Kidney epithelial cell (primary cell): ENCODE results near the gene C1orf116. TPM values are rescaled to one million over a fixed set of nuclear protein-coding genes. Genes with fewer than 3 reads are reported as not detected.

ENCODE experiments used
- DNase-seq: peaks from one replicate; pipeline ENCODE4 v3.0.0-alpha.2; 2010; ENCODE audit warnings: low read depth
- H3K27me3 ChIP-seq: 2 replicates; pipeline ENCODE4 v1.6.0; 2011; ENCODE audit warnings: low read length; ENCODE audit not compliant: control insufficient read depth, insufficient read depth
- H3K36me3 ChIP-seq: 2 replicates; pipeline ENCODE4 v1.5.1; 2011; ENCODE audit warnings: low read length; ENCODE audit not compliant: control insufficient read depth, insufficient read depth
- H3K4me3 ChIP-seq: 2 replicates; pipeline ENCODE4 v1.5.1; 2011; ENCODE audit warnings: low read depth, mild to moderate bottlenecking, control low read depth, low read length
- CTCF ChIP-seq: IDR thresholded peaks from 2 replicates; pipeline ENCODE4 v1.5.1; 2011; ENCODE audit warnings: mild to moderate bottlenecking, moderate library complexity, low read length, control low read depth, inconsistent platforms; ENCODE audit not compliant: insufficient read depth, poor library complexity, severe bottlenecking
- total RNA-seq: library from RNA; depleted of rRNA; stranded (reverse); fragments of >200 nt; gene quantifications from 2 replicates; pipeline ENCODE4 v1.2.3, GENCODE V29; 2015

C1orf116 gene
- total RNA-seq, 1 donor from 2014 or later = 34.1 TPM

GRCh38 chr1:207058878-207059867 is 26.6 kb upstream of the C1orf116 start:
- H3K4me3 ChIP-seq = no peak overlapping the region
- no peaks in the 10 kb centered on the region for H3K27me3 ChIP-seq
- peaks cover 2% of the 10 kb centered on the region for H3K36me3 ChIP-seq
- DNase-seq = no peak
- TF ChIP-seq CTCF = no peak

GRCh38 chr1:207058252-207058651 is 25.7 kb upstream of the C1orf116 start:
- Histone ChIP-seq H3K36me3 (peaks cover 2% of the 10 kb centered on the region), H3K4me3 (no peak overlapping the region), H3K27me3 (no peaks in the 10 kb centered on the region)
- no peak for DNase-seq
- TF ChIP-seq CTCF = no peak

- no peak for DNase-seq
- H3K36me3 ChIP-seq = no peaks in the 10 kb centered on the region
- no peak for TF ChIP-seq CTCF
- no peaks in the 10 kb centered on the region for H3K27me3 ChIP-seq
- no peak overlapping the region for H3K4me3 ChIP-seq
These were observed 24.1 kb upstream of the C1orf116 start for GRCh38 chr1:207056673-207057072.

GRCh38 chr1:207055386-207056001 is 22.9 kb upstream of the C1orf116 start:
- Histone ChIP-seq H3K27me3 (no peaks in the 10 kb centered on the region), H3K36me3 (no peaks in the 10 kb centered on the region), H3K4me3 (no peak overlapping the region)
- no peak for DNase-seq
- no peak for TF ChIP-seq CTCF

GRCh38 chr1:207054491-207054890 is 21.9 kb upstream of the C1orf116 start:
- H3K4me3 ChIP-seq = no peak overlapping the region
- H3K27me3 ChIP-seq = no peaks in the 10 kb centered on the region
- no peak for DNase-seq
- H3K36me3 ChIP-seq = no peaks in the 10 kb centered on the region
- no peak for TF ChIP-seq CTCF
